ENCODE results near the gene TMEM198.

The TMEM198 gene

GRCh38 chr2:219563271-219563928, 19.6 kb downstream of the TMEM198 start:
- no peak for DNase-seq

GRCh38 chr2:219565130-219566080, 21.6 kb downstream of the TMEM198 start:
- no peak for DNase-seq

GRCh38 chr2:219566640-219567039, 22.8 kb downstream of the TMEM198 start:
- DNase-seq: no peak

GRCh38 chr2:219567131-219567530, 23.3 kb downstream of the TMEM198 start:
- no peak for DNase-seq

- DNase-seq: no peak
Measured at GRCh38 chr2:219567791-219568361, 24.0 kb downstream of the TMEM198 start.

GRCh38 chr2:219569041-219569440, 25.2 kb downstream of the TMEM198 start:
- no peak for DNase-seq

- no peak for DNase-seq
Measured at GRCh38 chr2:219569635-219570034, 25.8 kb downstream of the TMEM198 start.

GRCh38 chr2:219570194-219570923, 26.5 kb downstream of the TMEM198 start:
- no peak for DNase-seq

GRCh38 chr2:219570924-219571310, 27.1 kb downstream of the TMEM198 start:
- DNase-seq: no peak

- DNase-seq: no peak
Measured at GRCh38 chr2:219571311-219572236, 27.7 kb downstream of the TMEM198 start, which contains the start of gene OBSL1. TSS of gene OBSL1 (minus strand) at chr2:219571539. CDS start at chr2:219571232, 307 bp downstream.

GRCh38 chr2:219572237-219573001, 28.6 kb downstream of the TMEM198 start, which contains the start of gene INHA:
TSS of gene INHA (plus strand) at chr2:219572310. CDS start at chr2:219572375, 65 bp downstream.
- no peak for DNase-seq

- DNase-seq: no peak
Measured at GRCh38 chr2:219573166-219573565, 29.3 kb downstream of the TMEM198 start.

GRCh38 chr2:219574484-219575311, 30.9 kb downstream of the TMEM198 start:
- no peak for DNase-seq

- DNase-seq: no peak
Measured at GRCh38 chr2:219575566-219576504, 32.0 kb downstream of the TMEM198 start.

GRCh38 chr2:219576505-219577388, 32.9 kb downstream of the TMEM198 start:
- no peak for DNase-seq

- no peak for DNase-seq
Measured at GRCh38 chr2:219578811-219579613, 35.2 kb downstream of the TMEM198 start.

- DNase-seq: no peak
Measured at GRCh38 chr2:219581346-219581745, 37.5 kb downstream of the TMEM198 start.

All from activated CD4-positive, CD25-positive, alpha-beta regulatory T cell treated with anti-CD3 and anti-CD28 coated beads, Interleukin-2, amount 50 U/mL, for 72 hours (primary cell).